NB4 (cell line): Measurements from ENCODE around the gene UPF1.

Source experiments
- CTCF ChIP-seq: IDR thresholded peaks from one replicate; pipeline ENCODE4 v1.5.1; 2012; ENCODE audit warnings: low read depth, low read length
- MAX ChIP-seq: IDR thresholded peaks from 2 replicates; pipeline ENCODE4 v1.6.1; 2011; ENCODE audit warnings: low read depth, low read length
- POLR2A ChIP-seq: IDR thresholded peaks from 2 replicates; pipeline ENCODE4 v1.6.1; 2011; ENCODE audit warnings: mild to moderate bottlenecking; ENCODE audit not compliant: insufficient read length; ENCODE audit errors: extremely low read depth

GRCh38 chr19:18866800-18867123 lies 35.0 kb downstream of the UPF1 start:
- TF ChIP-seq POLR2A (no peak), CTCF (no peak), MAX (no peak)
